ENCODE data around the gene MRPL36. TPM values are rescaled to one million over a fixed set of nuclear protein-coding genes. Genes with fewer than 3 reads are reported as not detected.

MRPL36 gene
- total RNA-seq, 6 donors from 2014 or later: 10.5 to 30.4 (median 21.5) TPM

DNA sequence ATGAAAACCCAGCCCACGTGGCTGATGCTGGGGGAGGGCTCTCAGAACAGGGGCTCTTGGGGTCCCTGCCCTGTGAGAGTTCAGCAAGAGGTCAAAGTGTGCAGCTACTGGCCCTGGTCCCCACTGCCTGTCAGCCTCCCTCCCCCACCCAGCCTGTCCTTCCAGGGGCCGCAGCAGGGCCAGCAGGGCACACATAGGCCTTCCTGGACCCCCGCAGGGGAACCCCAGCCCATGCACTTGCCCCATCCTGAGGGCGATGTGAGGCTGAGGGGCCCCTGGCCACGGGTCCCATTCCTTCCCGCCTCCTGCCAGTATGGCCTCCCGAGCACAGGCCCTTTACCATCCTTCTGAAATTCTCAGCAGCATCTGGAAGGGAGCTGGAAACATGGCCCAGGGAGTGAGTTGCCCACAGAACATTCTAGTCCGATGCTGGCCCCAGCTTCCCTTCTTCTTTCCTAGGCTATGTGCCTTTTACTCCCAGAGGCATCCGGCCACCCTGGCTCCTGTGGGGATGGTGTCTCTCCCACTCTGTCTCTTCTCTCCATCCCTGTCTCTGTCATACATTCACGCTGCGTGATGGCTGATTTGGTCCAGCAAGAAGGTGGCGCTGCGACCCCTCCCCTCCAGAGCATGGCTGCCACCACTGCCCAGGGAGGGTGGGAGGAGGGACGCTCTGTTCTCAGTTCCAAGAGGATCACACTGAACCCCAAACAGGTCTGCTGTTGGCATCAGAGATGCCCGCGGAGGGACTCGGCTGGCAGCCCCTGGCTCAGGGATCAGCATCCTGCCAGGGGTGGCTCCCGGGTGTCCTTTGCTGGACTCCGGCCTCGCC, 19.6 kb downstream of the MRPL36 start:
- H3K27me3 ChIP-seq: no peaks in the 10 kb centered on the region
- H3K36me3 ChIP-seq: no peaks in the 10 kb centered on the region
- no peak for DNase-seq
- H3K4me1 ChIP-seq: no peaks in the 10 kb centered on the region
- no peaks in the 10 kb centered on the region for H3K9me3 ChIP-seq
- no peak overlapping the region for H3K4me3 ChIP-seq
- no peak for TF ChIP-seq POLR2A (IDR thresholded peaks at IDR 0.05)
- TF ChIP-seq POLR2AphosphoS5 (IDR thresholded peaks at IDR 0.05): no peak
- TF ChIP-seq, protein P1, sequence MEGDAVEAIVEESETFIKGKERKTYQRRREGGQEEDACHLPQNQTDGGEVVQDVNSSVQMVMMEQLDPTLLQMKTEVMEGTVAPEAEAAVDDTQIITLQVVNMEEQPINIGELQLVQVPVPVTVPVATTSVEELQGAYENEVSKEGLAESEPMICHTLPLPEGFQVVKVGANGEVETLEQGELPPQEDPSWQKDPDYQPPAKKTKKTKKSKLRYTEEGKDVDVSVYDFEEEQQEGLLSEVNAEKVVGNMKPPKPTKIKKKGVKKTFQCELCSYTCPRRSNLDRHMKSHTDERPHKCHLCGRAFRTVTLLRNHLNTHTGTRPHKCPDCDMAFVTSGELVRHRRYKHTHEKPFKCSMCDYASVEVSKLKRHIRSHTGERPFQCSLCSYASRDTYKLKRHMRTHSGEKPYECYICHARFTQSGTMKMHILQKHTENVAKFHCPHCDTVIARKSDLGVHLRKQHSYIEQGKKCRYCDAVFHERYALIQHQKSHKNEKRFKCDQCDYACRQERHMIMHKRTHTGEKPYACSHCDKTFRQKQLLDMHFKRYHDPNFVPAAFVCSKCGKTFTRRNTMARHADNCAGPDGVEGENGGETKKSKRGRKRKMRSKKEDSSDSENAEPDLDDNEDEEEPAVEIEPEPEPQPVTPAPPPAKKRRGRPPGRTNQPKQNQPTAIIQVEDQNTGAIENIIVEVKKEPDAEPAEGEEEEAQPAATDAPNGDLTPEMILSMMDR (IDR thresholded peaks at IDR 0.05): no peak
- TF ChIP-seq EP300 (IDR thresholded peaks at IDR 0.05): no peak
- H3K27ac ChIP-seq: no peak overlapping the region
- peak in 1 of 2 donors; percentile 9 for ATAC-seq (ENCODE audit: low FRiP score in 2 of 2)
- 86 to 88% methylated on average over 14 to 19 of the region's 20 CpGs for WGBS, 2 donors

DNA sequence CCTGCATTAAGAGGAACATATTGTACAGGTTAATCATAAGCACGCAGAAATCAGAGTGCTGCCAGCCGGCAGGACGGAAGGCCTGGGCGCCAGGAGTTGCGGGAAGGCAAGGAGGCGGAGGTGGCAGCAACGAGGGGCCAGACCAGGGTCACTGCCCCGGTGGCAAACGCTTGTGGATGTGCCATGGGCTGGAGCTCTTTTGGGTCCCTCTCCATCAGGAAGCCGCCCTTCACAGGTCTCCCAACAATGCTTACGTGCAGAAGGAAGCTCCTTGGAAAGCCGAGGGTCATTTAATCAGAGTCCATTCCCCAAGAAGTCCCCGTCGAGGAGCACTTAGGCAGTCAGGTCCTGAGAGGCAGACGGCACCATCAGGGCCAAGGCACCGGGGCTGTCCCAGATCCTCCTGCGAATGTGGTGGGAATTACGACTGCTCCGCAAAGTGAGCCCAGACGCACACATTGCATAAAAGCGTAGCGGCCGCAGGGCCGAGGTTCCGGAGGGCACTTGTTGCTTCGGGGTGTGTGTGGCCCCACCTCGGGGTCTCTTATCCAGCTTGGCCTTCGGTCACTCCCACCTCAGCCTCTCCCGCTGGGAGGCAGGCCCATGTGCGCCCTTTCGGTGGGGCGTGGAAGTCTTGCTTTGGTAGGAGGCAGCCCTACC, 20.5 kb downstream of the MRPL36 start:
- Histone ChIP-seq H3K27me3 (no peaks in the 10 kb centered on the region), H3K4me1 (no peaks in the 10 kb centered on the region), H3K27ac (no peak overlapping the region), H3K4me3 (no peak overlapping the region), H3K9me3 (no peaks in the 10 kb centered on the region), H3K36me3 (no peaks in the 10 kb centered on the region)
- DNase-seq (no peak), ATAC-seq (ENCODE audit: low FRiP score in 2 of 2) (no peak)
- TF ChIP-seq POLR2AphosphoS5 (IDR thresholded peaks at IDR 0.05): no peak
- 83 to 85% methylated on average over 25 to 32 of the region's 32 CpGs for WGBS, 2 donors

DNA sequence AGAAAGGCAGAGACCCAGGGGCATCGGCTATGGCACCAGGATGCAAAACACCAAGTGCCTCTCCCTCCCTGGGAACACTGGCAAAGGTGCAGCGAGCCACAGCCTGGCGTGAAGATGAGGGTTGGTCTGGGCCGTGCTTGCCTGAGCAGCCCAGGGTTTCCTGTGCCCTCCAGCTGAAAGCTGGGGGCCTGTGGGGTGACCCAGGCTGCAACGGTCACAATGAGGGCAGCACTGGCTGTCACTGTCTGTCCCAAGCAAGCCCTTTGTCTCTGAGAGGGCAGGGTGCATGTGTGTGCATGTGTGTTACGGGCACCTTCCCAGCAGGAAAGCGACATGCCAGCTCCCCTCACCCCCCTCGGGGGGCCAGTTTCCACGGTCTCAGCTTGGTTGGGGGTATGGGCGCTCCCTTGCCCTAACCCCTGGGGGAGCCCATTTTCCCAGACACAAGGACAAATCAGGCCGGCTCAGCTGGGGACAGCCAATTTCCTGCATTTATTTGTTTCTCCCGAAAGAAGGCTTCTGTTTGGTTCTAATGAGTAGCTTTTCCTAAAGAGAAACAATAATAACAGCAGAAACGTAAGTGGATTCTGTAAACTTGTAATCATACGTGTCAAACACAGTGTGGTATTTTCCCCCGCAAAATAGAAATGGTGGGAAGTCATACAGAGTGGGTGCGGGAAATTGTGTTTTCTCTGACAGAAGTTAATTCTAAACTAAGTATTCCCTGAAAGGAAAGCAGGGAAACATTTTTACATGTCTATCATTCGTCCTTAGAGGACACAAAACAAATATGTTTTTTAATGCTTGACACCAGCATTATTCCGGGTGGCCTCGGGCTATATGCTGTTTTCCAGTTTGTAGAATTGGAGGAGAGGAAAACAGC, 21.3 kb downstream of the MRPL36 start:
- 61 to 73% methylated on average over 15 to 18 of the region's 19 CpGs for WGBS, 2 donors
- Histone ChIP-seq H3K9me3 (no peaks in the 10 kb centered on the region), H3K36me3 (no peaks in the 10 kb centered on the region), H3K27me3 (no peaks in the 10 kb centered on the region), H3K4me1 (no peaks in the 10 kb centered on the region), H3K27ac (no peak overlapping the region), H3K4me3 (no peak overlapping the region)
- TF ChIP-seq, protein P1 (IDR thresholded peaks at IDR 0.05): no peak
- TF ChIP-seq EP300 (IDR thresholded peaks at IDR 0.05) (no peak), POLR2A (IDR thresholded peaks at IDR 0.05) (no peak), POLR2AphosphoS5 (IDR thresholded peaks at IDR 0.05) (no peak)
- ATAC-seq (ENCODE audit: low FRiP score in 2 of 2) (peak in 1 of 2 donors; percentile 16), DNase-seq (no peak)

DNA sequence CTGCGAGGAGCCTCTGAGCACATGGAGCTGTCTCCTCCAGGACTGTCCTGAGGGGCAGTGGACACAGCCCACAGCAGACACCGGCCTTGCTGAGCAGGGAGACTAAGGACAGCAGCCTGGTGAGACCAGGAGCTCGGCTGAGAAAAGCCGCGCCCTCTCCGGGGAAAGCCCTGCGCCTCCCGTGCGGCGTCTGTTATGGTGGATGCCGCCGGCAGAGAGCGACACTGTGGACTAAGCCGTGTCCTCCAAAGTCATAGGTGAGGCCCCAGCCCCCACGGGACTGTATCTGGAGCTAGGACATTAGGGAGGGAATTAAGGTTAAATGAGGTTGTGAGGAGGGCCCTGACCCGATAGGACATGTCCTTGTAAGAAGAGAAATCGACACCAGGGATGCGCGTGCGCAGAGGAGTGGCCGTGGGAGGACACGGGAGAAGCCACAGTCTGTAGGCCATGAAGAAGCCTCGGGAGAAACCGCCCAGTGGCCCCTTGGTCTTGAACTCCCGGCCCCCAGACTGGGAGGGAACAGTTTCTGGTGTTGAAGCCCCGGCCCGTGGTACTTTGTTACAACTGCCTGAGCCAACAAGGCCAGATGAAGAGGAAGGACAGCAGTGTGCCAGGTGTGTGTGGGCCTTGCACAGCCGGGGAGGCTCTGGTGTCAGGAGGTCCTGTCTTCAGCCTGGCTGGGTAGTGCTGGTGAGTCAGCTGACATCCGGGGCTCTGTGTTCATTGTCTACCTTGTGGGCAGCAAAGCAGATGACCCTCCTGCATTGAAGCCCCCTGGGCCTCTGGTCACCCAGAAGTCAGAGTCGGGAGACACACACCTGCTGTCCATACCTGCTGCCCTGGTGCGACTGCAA, 22.1 kb downstream of the MRPL36 start:
- Histone ChIP-seq H3K27ac (no peak overlapping the region), H3K4me3 (no peak overlapping the region), H3K27me3 (no peaks in the 10 kb centered on the region), H3K36me3 (no peaks in the 10 kb centered on the region), H3K4me1 (no peaks in the 10 kb centered on the region), H3K9me3 (no peaks in the 10 kb centered on the region)
- DNase-seq (no peak), ATAC-seq (ENCODE audit: low FRiP score in 2 of 2) (peak in 1 of 2 donors; percentile 30)
- WGBS, 2 donors: 85 to 95% methylated on average over 14 to 31 of the region's 31 CpGs
- TF ChIP-seq POLR2AphosphoS5 (IDR thresholded peaks at IDR 0.05) (no peak), POLR2A (IDR thresholded peaks at IDR 0.05) (no peak), EP300 (IDR thresholded peaks at IDR 0.05) (no peak)
- TF ChIP-seq, protein P1 (IDR thresholded peaks at IDR 0.05): no peak
